Breast epithelium (tissue), 4 donors: ENCODE measurements around the gene PCA3. TPM values are rescaled to one million over a fixed set of nuclear protein-coding genes. Genes with fewer than 3 reads are reported as not detected.
"Not testable (repeated sequence)": the region's sequence is repeated elsewhere in the genome, so short reads cannot be mapped to it uniquely, and the experiment has no call there.

Source experiments
- DNase-seq, 2 donors: peaks; one replicate each; pipeline ENCODE4 v3.0.0-alpha.2; 2019; ENCODE audit warnings: low spot score in 2 of 2
- H3K27ac ChIP-seq, 2 donors: fragments of 200-600 bp; sonication (generic) in 1 of 2; one replicate each; pipeline ENCODE4 v1.5.1; 2016 to 2019; ENCODE audit warnings: mild to moderate bottlenecking in 1 of 2
- H3K27me3 ChIP-seq, 2 donors: fragments of 200-600 bp; sonication (generic) in 1 of 2; one replicate each; pipeline versions ENCODE4 v1.5.1 to v1.6.0; 2017 to 2019; ENCODE audit warnings: control low read depth in 1 of 2, mild to moderate bottlenecking in 1 of 2
- H3K36me3 ChIP-seq: fragments of 200-600 bp; one replicate; pipeline ENCODE4 v1.5.1; 2019
- H3K4me1 ChIP-seq, 2 donors: fragments of 200-600 bp; sonication (generic); one replicate each; pipeline ENCODE4 v1.5.1; 2016 to 2019; ENCODE audit warnings: control low read depth in 1 of 2
- H3K4me3 ChIP-seq, 3 donors: fragments of 200-600 bp; sonication (generic); 1 replicate in 2 of 3; 2 replicates in 1 of 3; pipeline ENCODE4 v1.5.1; 2016 to 2019; ENCODE audit warnings: mild to moderate bottlenecking in 3 of 3, moderate library complexity in 2 of 3
- H3K9me3 ChIP-seq, 2 donors: fragments of 200-600 bp; sonication (generic) in 1 of 2; one replicate each; pipeline ENCODE4 v1.5.1; 2016 to 2019; ENCODE audit warnings: control low read depth in 1 of 2
- CTCF ChIP-seq, 3 donors: fragments of 450-650 bp; IDR thresholded peaks; one replicate each; pipeline ENCODE4 v1.5.1; 2016 to 2017; ENCODE audit warnings: antibody characterized with exemption in 3 of 3, mild to moderate bottlenecking in 3 of 3, moderate library complexity in 3 of 3
- POLR2A ChIP-seq: fragments of 450-650 bp; IDR thresholded peaks from one replicate; pipeline ENCODE4 v1.6.1; 2016; ENCODE audit warnings: antibody characterized with exemption, mild to moderate bottlenecking, moderate library complexity
- POLR2AphosphoS5 ChIP-seq, 3 donors: sonication (generic); formaldehyde crosslinking; IDR thresholded peaks; one replicate each; pipeline ENCODE4 v1.6.1; 2017; ENCODE audit warnings: antibody characterized with exemption in 3 of 3
- intact Hi-C: fragments of 100-400 bp; cut with DNase I; formaldehyde crosslinking; loops from one replicate; pipeline ENCODE4 v1.15.1; 2023; ENCODE audit warnings: low total_unique reads
- total RNA-seq, 3 donors: library from RNA; depleted of rRNA; stranded (reverse); fragments of >200 nt; gene quantifications; one replicate each; pipeline ENCODE4 v1.1.0, GENCODE V29; 2016

Gene PCA3
- total RNA-seq, 3 donors from 2014 or later, result 0.16 to 0.44 TPM; not detected in 1

GRCh38 chr9:76741524-76741923, 22.7 kb upstream of the PCA3 start:
- Histone ChIP-seq H3K9me3 (peaks cover 0 to 4% of the 10 kb centered on the region in 2 donors), H3K4me3 (no peak overlapping the region), H3K27me3 (no peaks in the 10 kb centered on the region), H3K4me1 (no peaks in the 10 kb centered on the region), H3K36me3 (no peaks in the 10 kb centered on the region), H3K27ac (no peak overlapping the region)
- no peak for TF ChIP-seq POLR2A
- no peak for TF ChIP-seq POLR2AphosphoS5 (IDR thresholded peaks at IDR 0.05)
- TF ChIP-seq CTCF (IDR thresholded peaks at IDR 0.05), result no peak
- DNase-seq, result no peak
- intact Hi-C loops, result no loop called here

- intact Hi-C loops, H3K36me3 ChIP-seq, H3K4me3 ChIP-seq, H3K4me1 ChIP-seq, H3K9me3 ChIP-seq, H3K27ac ChIP-seq, DNase-seq, H3K27me3 ChIP-seq: not testable (repeated sequence)
These were observed 21.3 kb upstream of the PCA3 start for GRCh38 chr9:76742890-76743289.

GRCh38 chr9:76743931-76744330, 20.3 kb upstream of the PCA3 start:
- no peaks in the 10 kb centered on the region for H3K4me1 ChIP-seq
- H3K27me3 ChIP-seq, result no peaks in the 10 kb centered on the region
- no peak for DNase-seq
- intact Hi-C loops, result no loop called here
- no peak overlapping the region for H3K27ac ChIP-seq
- H3K4me3 ChIP-seq, result no peak overlapping the region
- H3K36me3 ChIP-seq, result no peaks in the 10 kb centered on the region
- TF ChIP-seq POLR2AphosphoS5 (IDR thresholded peaks at IDR 0.05), result no peak
- no peak for TF ChIP-seq CTCF (IDR thresholded peaks at IDR 0.05)
- no peak for TF ChIP-seq POLR2A
- H3K9me3 ChIP-seq, result peaks cover 0 to 4% of the 10 kb centered on the region in 2 donors

- Histone ChIP-seq H3K9me3 (peaks cover 0 to 4% of the 10 kb centered on the region in 2 donors), H3K27me3 (no peaks in the 10 kb centered on the region), H3K4me1 (no peaks in the 10 kb centered on the region), H3K27ac (no peak overlapping the region), H3K4me3 (no peak overlapping the region), H3K36me3 (no peaks in the 10 kb centered on the region)
- TF ChIP-seq POLR2A (no peak), CTCF (IDR thresholded peaks at IDR 0.05) (no peak), POLR2AphosphoS5 (IDR thresholded peaks at IDR 0.05) (no peak)
- intact Hi-C loops, result no loop called here
- no peak for DNase-seq
These were observed 19.9 kb upstream of the PCA3 start for GRCh38 chr9:76744336-76744735.

- intact Hi-C loops, result no loop called here
- DNase-seq, result no peak
- H3K27ac ChIP-seq, result no peak overlapping the region
- H3K9me3 ChIP-seq, result no peaks in the 10 kb centered on the region
- H3K36me3 ChIP-seq, result no peaks in the 10 kb centered on the region
- H3K4me3 ChIP-seq, result no peak overlapping the region
- H3K27me3 ChIP-seq, result no peaks in the 10 kb centered on the region
- no peaks in the 10 kb centered on the region for H3K4me1 ChIP-seq
- TF ChIP-seq POLR2A (no peak), CTCF (IDR thresholded peaks at IDR 0.05) (no peak), POLR2AphosphoS5 (IDR thresholded peaks at IDR 0.05) (no peak)
These were observed 13.2 kb upstream of the PCA3 start for GRCh38 chr9:76751001-76751400.

GRCh38 chr9:76756268-76756640, 8.0 kb upstream of the PCA3 start:
- no peak overlapping the region for H3K4me3 ChIP-seq
- H3K9me3 ChIP-seq, result no peaks in the 10 kb centered on the region
- H3K27me3 ChIP-seq, result no peaks in the 10 kb centered on the region
- intact Hi-C loops, result no loop called here
- no peaks in the 10 kb centered on the region for H3K4me1 ChIP-seq
- H3K27ac ChIP-seq, result no peak overlapping the region
- TF ChIP-seq CTCF (IDR thresholded peaks at IDR 0.05), result no peak
- TF ChIP-seq POLR2A, result no peak
- TF ChIP-seq POLR2AphosphoS5 (IDR thresholded peaks at IDR 0.05), result no peak
- H3K36me3 ChIP-seq, result no peaks in the 10 kb centered on the region
- DNase-seq, result no peak
